Measurements from ENCODE around the gene KDM1A.
"Not testable (repeated sequence)": the region's sequence is repeated elsewhere in the genome, so short reads cannot be mapped to it uniquely, and the experiment has no call there.

The KDM1A gene

DNA sequence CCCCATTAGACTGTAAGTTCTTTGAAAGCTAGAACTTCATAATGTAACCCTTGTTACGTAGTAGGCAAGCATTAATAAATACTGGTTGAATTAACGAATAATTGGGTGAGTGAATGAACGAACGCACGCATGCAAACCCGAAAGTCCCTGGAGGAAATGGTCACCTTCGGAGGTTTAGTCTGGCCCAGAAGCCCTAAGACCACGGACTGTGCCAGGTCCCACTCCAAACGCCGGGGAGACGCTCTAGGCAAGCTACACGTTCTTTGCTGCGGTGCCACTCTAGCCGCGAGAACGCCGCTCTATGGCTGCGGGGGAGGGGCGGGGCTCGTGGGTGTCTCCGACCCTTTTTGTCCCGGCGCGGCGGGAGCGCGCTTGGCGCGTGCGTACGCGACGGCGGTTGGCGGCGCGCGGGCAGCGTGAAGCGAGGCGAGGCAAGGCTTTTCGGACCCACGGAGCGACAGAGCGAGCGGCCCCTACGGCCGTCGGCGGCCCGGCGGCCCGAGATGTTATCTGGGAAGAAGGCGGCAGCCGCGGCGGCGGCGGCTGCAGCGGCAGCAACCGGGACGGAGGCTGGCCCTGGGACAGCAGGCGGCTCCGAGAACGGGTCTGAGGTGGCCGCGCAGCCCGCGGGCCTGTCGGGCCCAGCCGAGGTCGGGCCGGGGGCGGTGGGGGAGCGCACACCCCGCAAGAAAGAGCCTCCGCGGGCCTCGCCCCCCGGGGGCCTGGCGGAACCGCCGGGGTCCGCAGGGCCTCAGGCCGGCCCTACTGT, at the start of gene KDM1A:
TSS of gene KDM1A (plus strand) at position 375 of the 769 bp plus-strand sequence. CDS start at position 504, 129 bp downstream.
- Histone ChIP-seq H3K4me3 (ENCODE audit: low read length) (peak within 1 kb of the TSS; percentile 83), H3K4me1 (ENCODE audit: control insufficient read depth, insufficient read depth, low read length) (no peaks in the 10 kb centered on the region), H3K36me3 (ENCODE audit: control insufficient read depth, insufficient read depth, low read length) (no peaks in the 10 kb centered on the region), H3K27me3 (ENCODE audit: control insufficient read depth, insufficient read depth, low read length) (no peaks in the 10 kb centered on the region), H3K9me3 (ENCODE audit: control insufficient read depth, low read length) (no peaks in the 10 kb centered on the region), H3K9ac (ENCODE audit: low read length) (peak within 1 kb of the TSS; percentile 85)

DNA sequence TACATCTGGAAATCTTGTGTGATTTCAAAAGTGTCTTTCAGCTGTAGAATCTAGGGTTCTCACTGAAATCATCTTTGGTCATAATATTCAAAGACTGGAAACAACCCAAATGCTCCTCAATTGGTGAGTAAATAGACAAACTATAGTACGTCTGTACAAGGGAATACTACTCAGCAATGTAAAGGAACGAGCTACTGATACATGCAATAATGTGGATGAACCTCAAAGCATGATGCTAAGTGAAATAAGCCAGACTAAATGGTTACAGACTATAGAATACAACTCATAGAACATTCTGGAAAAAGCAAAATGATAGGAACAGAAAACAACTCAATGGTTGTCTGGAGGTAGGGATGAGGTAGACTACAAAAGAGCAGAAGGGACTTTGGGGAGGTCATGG, 49.2 kb upstream of the KDM1A start:
- Histone ChIP-seq H3K4me3 (ENCODE audit: low read length) (no peak overlapping the region), H3K36me3 (ENCODE audit: control insufficient read depth, insufficient read depth, low read length) (no peaks in the 10 kb centered on the region), H3K27me3 (ENCODE audit: control insufficient read depth, insufficient read depth, low read length) (peaks cover 17% of the 10 kb centered on the region), H3K9ac (ENCODE audit: low read length) (no peak overlapping the region), H3K4me1 (ENCODE audit: control insufficient read depth, insufficient read depth, low read length) (no peaks in the 10 kb centered on the region), H3K9me3 (ENCODE audit: control insufficient read depth, low read length) (no peaks in the 10 kb centered on the region)

DNA sequence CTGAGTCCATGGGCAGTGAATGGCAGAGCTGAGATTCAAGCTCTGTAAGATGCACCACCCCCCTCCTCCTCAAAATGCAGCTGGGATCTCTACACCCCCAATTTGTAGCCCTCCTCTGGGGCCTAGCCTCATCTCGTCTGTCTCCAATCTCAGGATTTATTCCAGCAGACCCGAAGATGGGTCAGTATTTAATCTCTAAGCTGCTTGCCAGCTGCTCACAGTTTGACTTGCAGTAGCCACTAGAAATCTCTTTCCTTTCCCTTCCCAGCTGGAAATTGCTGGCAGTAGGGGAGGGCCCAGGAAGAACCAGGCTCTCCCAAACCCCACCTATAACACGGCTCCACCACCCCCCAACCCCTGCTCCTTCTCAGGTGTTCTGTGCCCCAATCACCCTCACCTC, 48.1 kb upstream of the KDM1A start:
- no peaks in the 10 kb centered on the region for H3K4me1 ChIP-seq (ENCODE audit: control insufficient read depth, insufficient read depth, low read length)
- H3K36me3 ChIP-seq (ENCODE audit: control insufficient read depth, insufficient read depth, low read length): no peaks in the 10 kb centered on the region
- H3K4me3 ChIP-seq (ENCODE audit: low read length): no peak overlapping the region
- no peak overlapping the region for H3K9ac ChIP-seq (ENCODE audit: low read length)
- H3K9me3 ChIP-seq (ENCODE audit: control insufficient read depth, low read length): no peaks in the 10 kb centered on the region
- H3K27me3 ChIP-seq (ENCODE audit: control insufficient read depth, insufficient read depth, low read length): peaks cover 23% of the 10 kb centered on the region

DNA sequence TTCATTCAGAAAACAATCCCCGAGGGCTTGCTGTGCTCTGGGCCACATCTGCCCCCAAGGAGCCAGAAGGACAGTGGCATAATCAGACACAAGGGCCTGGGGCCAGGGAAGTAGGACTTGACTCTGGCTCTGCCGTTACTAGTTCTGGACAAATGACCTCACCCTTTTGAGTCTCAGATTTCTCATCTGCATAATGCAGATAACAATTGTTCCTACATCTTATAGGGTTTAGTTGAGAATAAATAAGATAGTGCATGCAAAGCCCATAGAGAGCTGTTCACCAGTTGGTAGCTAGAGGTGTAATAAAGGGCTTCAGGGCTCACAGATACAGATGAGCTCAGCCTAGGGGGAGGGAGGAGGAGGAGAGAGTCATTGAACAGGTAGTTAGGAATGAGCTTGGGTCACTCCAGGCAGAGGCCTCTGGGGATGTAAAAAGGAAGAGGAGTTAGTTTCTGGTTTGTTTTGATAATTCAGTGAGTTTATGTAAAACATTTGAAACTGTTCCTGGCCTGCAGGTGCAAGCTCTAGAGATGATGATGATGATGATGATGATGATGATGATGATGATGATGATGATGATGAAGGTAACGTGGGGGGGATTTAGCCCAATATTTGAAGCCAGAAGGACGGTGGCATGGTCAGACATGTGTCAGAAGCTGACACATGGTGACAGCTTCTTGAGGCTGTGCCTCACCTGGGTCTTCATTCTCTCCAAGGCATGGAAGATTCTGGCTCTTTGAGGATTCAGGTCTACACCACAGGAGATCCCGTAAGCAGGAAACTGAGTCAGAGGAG, 47.5 kb upstream of the KDM1A start:
- Histone ChIP-seq H3K4me3 (ENCODE audit: low read length) (no peak overlapping the region), H3K9ac (ENCODE audit: low read length) (no peak overlapping the region), H3K27me3 (ENCODE audit: control insufficient read depth, insufficient read depth, low read length) (peaks cover 23% of the 10 kb centered on the region), H3K36me3 (ENCODE audit: control insufficient read depth, insufficient read depth, low read length) (no peaks in the 10 kb centered on the region), H3K9me3 (ENCODE audit: control insufficient read depth, low read length) (no peaks in the 10 kb centered on the region), H3K4me1 (ENCODE audit: control insufficient read depth, insufficient read depth, low read length) (no peaks in the 10 kb centered on the region)

DNA sequence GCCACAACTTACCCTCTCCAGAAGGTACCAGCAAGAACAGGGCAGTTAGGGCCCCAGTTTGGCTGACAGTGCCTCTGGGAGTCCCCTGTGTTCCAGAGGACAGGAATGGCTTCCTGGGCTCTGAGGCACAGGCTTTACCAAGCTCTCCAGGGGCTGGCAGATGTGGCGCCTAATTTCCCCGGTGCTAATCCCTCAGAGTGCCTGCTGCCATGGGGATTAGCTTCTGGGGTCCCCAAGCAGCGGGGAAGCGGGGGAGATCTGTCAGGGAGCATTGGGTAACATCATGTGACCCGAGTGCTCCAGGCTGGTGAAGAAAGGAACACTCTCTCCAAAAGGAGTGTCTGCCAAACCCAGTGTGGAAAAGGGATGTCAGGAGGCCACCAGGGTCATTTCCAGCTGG, 46.5 kb upstream of the KDM1A start, which contains the start of gene LACTBL1:
TSS of gene LACTBL1 (minus strand) at position 107 of the 400 bp plus-strand sequence. CDS start 550 bp downstream, outside the sequence.
- H3K27me3 ChIP-seq (ENCODE audit: control insufficient read depth, insufficient read depth, low read length): peaks cover 23% of the 10 kb centered on the region
- H3K9me3 ChIP-seq (ENCODE audit: control insufficient read depth, low read length): no peaks in the 10 kb centered on the region
- H3K4me1 ChIP-seq (ENCODE audit: control insufficient read depth, insufficient read depth, low read length): no peaks in the 10 kb centered on the region
- no peak within 1 kb of the TSS for H3K4me3 ChIP-seq (ENCODE audit: low read length)
- no peak within 1 kb of the TSS for H3K9ac ChIP-seq (ENCODE audit: low read length)
- no peaks in the 10 kb centered on the region for H3K36me3 ChIP-seq (ENCODE audit: control insufficient read depth, insufficient read depth, low read length)

DNA sequence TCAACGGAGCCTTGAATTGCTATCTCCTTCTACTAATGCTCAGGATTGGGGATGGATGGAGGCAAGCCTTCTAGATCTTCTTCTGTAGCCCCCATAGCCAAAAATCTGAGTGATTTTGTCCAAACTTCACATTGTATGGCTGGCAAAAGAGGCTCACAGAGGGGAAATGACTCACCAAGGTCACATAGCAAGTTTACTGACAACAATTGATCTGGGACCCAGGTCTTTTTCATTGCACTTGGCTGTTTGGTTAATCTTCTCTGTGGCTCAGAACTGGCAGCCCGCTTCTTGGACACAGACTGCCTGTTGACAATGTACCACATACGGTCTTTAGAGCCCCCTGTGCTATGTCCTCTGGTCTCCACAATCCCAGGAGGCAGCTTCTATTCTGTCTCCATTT, 43.6 kb upstream of the KDM1A start:
- H3K4me3 ChIP-seq (ENCODE audit: low read length): no peak overlapping the region
- no peaks in the 10 kb centered on the region for H3K9me3 ChIP-seq (ENCODE audit: control insufficient read depth, low read length)
- peaks cover 14% of the 10 kb centered on the region for H3K27me3 ChIP-seq (ENCODE audit: control insufficient read depth, insufficient read depth, low read length)
- no peak overlapping the region for H3K9ac ChIP-seq (ENCODE audit: low read length)
- no peaks in the 10 kb centered on the region for H3K36me3 ChIP-seq (ENCODE audit: control insufficient read depth, insufficient read depth, low read length)
- no peaks in the 10 kb centered on the region for H3K4me1 ChIP-seq (ENCODE audit: control insufficient read depth, insufficient read depth, low read length)

DNA sequence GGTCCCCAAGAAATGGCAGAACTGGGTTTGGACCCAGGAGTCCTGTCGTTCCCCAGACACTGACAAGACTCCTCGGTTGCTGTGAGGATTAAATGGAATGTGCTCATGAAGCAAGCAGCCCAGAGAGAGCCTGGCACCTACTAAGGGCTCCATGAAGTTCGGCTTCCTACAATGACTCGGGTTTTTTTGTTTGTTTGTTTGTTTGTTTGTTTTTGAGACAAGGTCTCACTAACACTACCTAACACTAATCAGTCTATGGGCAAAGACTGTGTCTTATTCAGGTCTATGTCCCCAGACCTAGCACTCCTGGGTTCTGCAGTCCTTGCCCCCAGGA, 43.2 kb upstream of the KDM1A start:
- H3K36me3 ChIP-seq (ENCODE audit: control insufficient read depth, insufficient read depth, low read length): no peaks in the 10 kb centered on the region
- H3K9ac ChIP-seq (ENCODE audit: low read length): no peak overlapping the region

DNA sequence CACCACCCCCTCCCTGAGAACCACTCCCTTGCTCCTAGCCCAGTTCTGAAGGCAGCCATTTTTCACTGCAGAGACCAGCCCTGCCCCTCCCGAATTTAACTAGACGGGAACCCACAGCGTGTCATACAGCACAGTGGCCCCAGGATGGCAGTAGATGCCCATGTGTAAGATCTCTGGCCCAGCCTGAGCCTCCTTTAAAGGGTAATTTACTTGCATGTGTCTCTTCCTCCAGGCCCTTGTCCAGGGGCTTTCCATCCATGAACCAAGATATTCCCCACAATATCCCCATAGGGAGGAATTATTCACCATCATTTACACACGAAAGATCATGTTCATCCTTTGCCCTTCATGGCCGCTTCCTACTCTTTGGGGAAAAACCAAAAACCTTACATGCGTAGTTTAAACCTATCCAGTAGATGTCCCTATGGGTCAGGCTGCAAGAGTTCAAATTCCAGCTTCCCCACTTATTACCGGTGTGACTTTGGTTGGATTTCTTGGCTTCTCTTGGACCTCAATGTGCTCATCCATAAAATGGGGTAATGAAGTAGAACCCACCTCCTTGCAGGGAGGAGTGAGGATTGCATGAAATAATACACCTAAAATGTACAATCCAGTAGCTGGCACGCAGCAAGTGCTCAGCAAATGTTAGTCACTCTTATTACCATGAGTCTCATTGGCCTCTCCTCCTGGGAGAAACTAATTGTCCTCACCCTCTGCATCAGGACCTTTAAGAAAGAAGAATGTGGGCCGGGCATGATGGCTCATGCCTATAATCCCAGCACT, 42.6 kb upstream of the KDM1A start:
- H3K36me3 ChIP-seq (ENCODE audit: control insufficient read depth, insufficient read depth, low read length): no peaks in the 10 kb centered on the region
- H3K4me3 ChIP-seq (ENCODE audit: low read length): no peak overlapping the region
- H3K9me3 ChIP-seq (ENCODE audit: control insufficient read depth, low read length): no peaks in the 10 kb centered on the region
- H3K9ac ChIP-seq (ENCODE audit: low read length): no peak overlapping the region
- H3K27me3 ChIP-seq (ENCODE audit: control insufficient read depth, insufficient read depth, low read length): peaks cover 17% of the 10 kb centered on the region
- no peaks in the 10 kb centered on the region for H3K4me1 ChIP-seq (ENCODE audit: control insufficient read depth, insufficient read depth, low read length)

More for the DNA sequence above, 43.2 kb upstream of the KDM1A start:
- H3K4me3 ChIP-seq (ENCODE audit: low read length): no peak overlapping the region
- H3K9me3 ChIP-seq (ENCODE audit: control insufficient read depth, low read length): no peaks in the 10 kb centered on the region
- peaks cover 14% of the 10 kb centered on the region for H3K27me3 ChIP-seq (ENCODE audit: control insufficient read depth, insufficient read depth, low read length)
- no peaks in the 10 kb centered on the region for H3K4me1 ChIP-seq (ENCODE audit: control insufficient read depth, insufficient read depth, low read length)

DNA sequence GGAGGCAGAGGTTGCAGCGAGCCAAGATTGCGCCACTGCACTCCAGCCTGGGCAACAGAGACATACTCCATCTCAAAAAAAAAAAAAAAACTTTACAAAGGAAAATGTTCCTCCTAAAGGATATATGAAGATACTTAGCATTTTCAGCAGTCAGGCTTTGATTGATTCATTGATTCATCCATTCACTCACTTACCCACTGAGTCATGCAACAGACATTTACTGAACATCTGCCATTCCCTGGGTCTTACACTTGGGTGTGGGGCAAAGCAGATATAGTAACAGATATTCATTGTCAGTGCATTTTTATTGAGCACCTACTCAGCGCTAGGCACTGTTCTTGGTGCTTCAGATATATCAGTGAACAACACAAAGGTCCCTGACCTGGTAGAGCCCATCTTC, 41.0 kb upstream of the KDM1A start:
- Histone ChIP-seq H3K9ac (ENCODE audit: low read length) (no peak overlapping the region), H3K9me3 (ENCODE audit: control insufficient read depth, low read length) (no peaks in the 10 kb centered on the region), H3K27me3 (ENCODE audit: control insufficient read depth, insufficient read depth, low read length) (peaks cover 11% of the 10 kb centered on the region)

DNA sequence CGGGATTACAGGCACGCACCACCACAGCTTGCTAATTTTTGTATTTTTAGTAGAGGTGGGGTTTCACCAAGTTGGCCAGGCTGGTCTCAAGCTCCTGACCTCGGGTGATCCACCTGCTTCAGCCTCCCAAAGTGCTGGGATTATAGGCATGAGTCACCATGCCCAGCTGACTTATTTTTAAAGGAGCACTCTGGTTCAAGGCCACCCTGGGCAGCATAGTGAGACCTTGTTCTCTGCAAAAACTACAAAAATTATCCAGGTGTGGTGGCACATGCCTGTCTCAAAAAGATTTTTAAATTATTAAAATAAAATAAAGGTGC, 38.8 kb upstream of the KDM1A start:
- H3K36me3 ChIP-seq (ENCODE audit: control insufficient read depth, insufficient read depth, low read length); H3K9ac ChIP-seq (ENCODE audit: low read length); H3K4me3 ChIP-seq (ENCODE audit: low read length); H3K4me1 ChIP-seq (ENCODE audit: control insufficient read depth, insufficient read depth, low read length); H3K9me3 ChIP-seq (ENCODE audit: control insufficient read depth, low read length): not testable (repeated sequence)
- peaks cover 11% of the 10 kb centered on the region for H3K27me3 ChIP-seq (ENCODE audit: control insufficient read depth, insufficient read depth, low read length)

More for the DNA sequence above, 41.0 kb upstream of the KDM1A start:
- Histone ChIP-seq H3K4me3 (ENCODE audit: low read length) (no peak overlapping the region), H3K36me3 (ENCODE audit: control insufficient read depth, insufficient read depth, low read length) (no peaks in the 10 kb centered on the region), H3K4me1 (ENCODE audit: control insufficient read depth, insufficient read depth, low read length) (no peaks in the 10 kb centered on the region)

DNA sequence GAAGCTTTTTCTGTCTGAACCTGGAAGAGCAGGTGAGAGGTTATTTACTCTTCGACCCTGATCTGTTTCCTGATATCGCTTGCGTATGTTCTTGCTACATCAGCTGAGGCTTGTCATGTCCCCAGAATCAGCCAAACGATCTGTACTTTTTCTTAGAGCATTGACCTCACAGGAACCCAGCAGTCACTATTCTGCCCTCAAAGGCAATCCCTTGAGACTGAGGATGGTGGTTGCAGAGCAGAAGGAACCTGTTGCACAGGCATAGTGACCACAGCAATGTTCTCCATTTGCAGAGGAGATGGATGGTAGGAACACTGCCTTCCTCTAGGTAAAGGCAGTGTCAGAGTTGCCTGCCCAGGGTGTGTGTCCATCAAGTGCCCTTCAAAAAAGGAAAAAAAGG, 35.3 kb upstream of the KDM1A start:
- Histone ChIP-seq H3K4me3 (ENCODE audit: low read length) (no peak overlapping the region), H3K27me3 (ENCODE audit: control insufficient read depth, insufficient read depth, low read length) (peaks cover 5% of the 10 kb centered on the region), H3K36me3 (ENCODE audit: control insufficient read depth, insufficient read depth, low read length) (no peaks in the 10 kb centered on the region), H3K9ac (ENCODE audit: low read length) (no peak overlapping the region), H3K9me3 (ENCODE audit: control insufficient read depth, low read length) (no peaks in the 10 kb centered on the region), H3K4me1 (ENCODE audit: control insufficient read depth, insufficient read depth, low read length) (no peaks in the 10 kb centered on the region)

DNA sequence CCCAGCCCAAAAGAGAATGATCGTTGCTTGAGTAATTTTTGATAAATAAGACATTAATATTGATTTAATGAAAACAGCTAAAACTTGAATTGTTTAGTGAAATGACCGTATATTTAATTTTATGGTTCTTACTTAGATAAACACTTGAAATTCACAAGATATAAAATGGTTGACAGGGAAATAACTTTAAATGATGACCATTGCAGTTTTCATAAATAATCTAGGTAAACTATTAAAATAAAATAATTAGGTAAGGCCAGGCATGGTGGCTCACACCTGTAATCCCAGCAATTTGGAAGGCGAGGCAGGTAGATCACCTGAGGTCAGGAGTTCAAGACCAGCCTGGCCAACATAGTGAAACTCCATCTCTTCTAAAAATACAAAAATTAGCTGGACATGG, 26.9 kb upstream of the KDM1A start:
- H3K27me3 ChIP-seq (ENCODE audit: control insufficient read depth, insufficient read depth, low read length); H3K9ac ChIP-seq (ENCODE audit: low read length); H3K36me3 ChIP-seq (ENCODE audit: control insufficient read depth, insufficient read depth, low read length); H3K4me3 ChIP-seq (ENCODE audit: low read length); H3K4me1 ChIP-seq (ENCODE audit: control insufficient read depth, insufficient read depth, low read length); H3K9me3 ChIP-seq (ENCODE audit: control insufficient read depth, low read length): not testable (repeated sequence)

Data from mucosa of stomach (tissue), 1 donor.